H1 (cell line): Measurements from ENCODE around the gene ZNF618. TPM values are rescaled to one million over a fixed set of nuclear protein-coding genes. Genes with fewer than 3 reads are reported as not detected.

Source experiments
- GABPA ChIP-seq: IDR thresholded peaks from 2 replicates; pipeline ENCODE4 v1.6.1; 2011; ENCODE audit warnings: mild to moderate bottlenecking, low read length, moderate library complexity, borderline replicate concordance; ENCODE audit not compliant: insufficient read depth
- JUND ChIP-seq: IDR thresholded peaks from 2 replicates; pipeline ENCODE4 v1.6.1; 2011; ENCODE audit warnings: mild to moderate bottlenecking, improper control_type of control experiment, low read length
- RNF2 ChIP-seq: fragments of 200-900, 300-1000 bp; sonication (generic); IDR thresholded peaks from 2 replicates; pipeline ENCODE4 v1.7.1; 2016; ENCODE audit warnings: borderline replicate concordance, low read depth, mild to moderate bottlenecking, antibody characterized with exemption, low read length; ENCODE audit not compliant: poor library complexity, severe bottlenecking; ENCODE audit errors: missing control alignments
- SP2 ChIP-seq: IDR thresholded peaks from 2 replicates; pipeline ENCODE4 v1.6.1; 2012; ENCODE audit warnings: mild to moderate bottlenecking, low read length, inconsistent platforms
- SRF ChIP-seq: IDR thresholded peaks from 2 replicates; pipeline ENCODE4 v1.6.1; 2011; ENCODE audit warnings: mild to moderate bottlenecking, low read depth, low read length, moderate library complexity
- TCF12 ChIP-seq: IDR thresholded peaks from 2 replicates; pipeline ENCODE4 v1.6.1; 2011; ENCODE audit warnings: low read depth, mild to moderate bottlenecking, low read length
- polyA plus RNA-seq, 7 experiments: library from polyadenylated mRNA; depleted of rRNA in 3 of 7; stranded (reverse) in 5 of 7; unstranded in 2 of 7; fragments of >200 nt in 5 of 7; fragments of 200-250 nt in 2 of 7; gene quantifications; 1 replicate in 5 of 7; 2 replicates in 1 of 7; 4 replicates in 1 of 7; pipeline versions ENCODE4 v1.2.1 to v1.2.3, GENCODE V29; 2011 to 2013; ENCODE audit warnings: missing spikeins in 2 of 7, mixed read lengths in 2 of 7
- total RNA-seq: library from RNA; stranded (reverse); fragmentation: NEBNext Ultra II Directional; extraction: Animal tissue kit (Norgen Biotek cat#: 25700); gene quantifications from 2 replicates; pipeline ENCODE4 v1.2.1, GENCODE V29; 2021
- TF ChIP-seq, protein P1 (sequence below): fragments of 300-600 bp; sonication (generic); IDR thresholded peaks from 2 replicates; pipeline ENCODE4 v1.7.1; 2012; ENCODE audit warnings: low read length, moderate library complexity, mild to moderate bottlenecking, inconsistent platforms; ENCODE audit not compliant: insufficient replicate concordance

The ZNF618 gene
- total and polyA plus RNA-seq, 2 of the 8 experiments (the other 6 are each of a cell fraction or from before 2014, with no cell fraction given) = 9.6 to 28.5 TPM

GRCh38 chr9:113886026-113886369, 9.9 kb downstream of the ZNF618 start (continued):
- TF ChIP-seq, protein P1, sequence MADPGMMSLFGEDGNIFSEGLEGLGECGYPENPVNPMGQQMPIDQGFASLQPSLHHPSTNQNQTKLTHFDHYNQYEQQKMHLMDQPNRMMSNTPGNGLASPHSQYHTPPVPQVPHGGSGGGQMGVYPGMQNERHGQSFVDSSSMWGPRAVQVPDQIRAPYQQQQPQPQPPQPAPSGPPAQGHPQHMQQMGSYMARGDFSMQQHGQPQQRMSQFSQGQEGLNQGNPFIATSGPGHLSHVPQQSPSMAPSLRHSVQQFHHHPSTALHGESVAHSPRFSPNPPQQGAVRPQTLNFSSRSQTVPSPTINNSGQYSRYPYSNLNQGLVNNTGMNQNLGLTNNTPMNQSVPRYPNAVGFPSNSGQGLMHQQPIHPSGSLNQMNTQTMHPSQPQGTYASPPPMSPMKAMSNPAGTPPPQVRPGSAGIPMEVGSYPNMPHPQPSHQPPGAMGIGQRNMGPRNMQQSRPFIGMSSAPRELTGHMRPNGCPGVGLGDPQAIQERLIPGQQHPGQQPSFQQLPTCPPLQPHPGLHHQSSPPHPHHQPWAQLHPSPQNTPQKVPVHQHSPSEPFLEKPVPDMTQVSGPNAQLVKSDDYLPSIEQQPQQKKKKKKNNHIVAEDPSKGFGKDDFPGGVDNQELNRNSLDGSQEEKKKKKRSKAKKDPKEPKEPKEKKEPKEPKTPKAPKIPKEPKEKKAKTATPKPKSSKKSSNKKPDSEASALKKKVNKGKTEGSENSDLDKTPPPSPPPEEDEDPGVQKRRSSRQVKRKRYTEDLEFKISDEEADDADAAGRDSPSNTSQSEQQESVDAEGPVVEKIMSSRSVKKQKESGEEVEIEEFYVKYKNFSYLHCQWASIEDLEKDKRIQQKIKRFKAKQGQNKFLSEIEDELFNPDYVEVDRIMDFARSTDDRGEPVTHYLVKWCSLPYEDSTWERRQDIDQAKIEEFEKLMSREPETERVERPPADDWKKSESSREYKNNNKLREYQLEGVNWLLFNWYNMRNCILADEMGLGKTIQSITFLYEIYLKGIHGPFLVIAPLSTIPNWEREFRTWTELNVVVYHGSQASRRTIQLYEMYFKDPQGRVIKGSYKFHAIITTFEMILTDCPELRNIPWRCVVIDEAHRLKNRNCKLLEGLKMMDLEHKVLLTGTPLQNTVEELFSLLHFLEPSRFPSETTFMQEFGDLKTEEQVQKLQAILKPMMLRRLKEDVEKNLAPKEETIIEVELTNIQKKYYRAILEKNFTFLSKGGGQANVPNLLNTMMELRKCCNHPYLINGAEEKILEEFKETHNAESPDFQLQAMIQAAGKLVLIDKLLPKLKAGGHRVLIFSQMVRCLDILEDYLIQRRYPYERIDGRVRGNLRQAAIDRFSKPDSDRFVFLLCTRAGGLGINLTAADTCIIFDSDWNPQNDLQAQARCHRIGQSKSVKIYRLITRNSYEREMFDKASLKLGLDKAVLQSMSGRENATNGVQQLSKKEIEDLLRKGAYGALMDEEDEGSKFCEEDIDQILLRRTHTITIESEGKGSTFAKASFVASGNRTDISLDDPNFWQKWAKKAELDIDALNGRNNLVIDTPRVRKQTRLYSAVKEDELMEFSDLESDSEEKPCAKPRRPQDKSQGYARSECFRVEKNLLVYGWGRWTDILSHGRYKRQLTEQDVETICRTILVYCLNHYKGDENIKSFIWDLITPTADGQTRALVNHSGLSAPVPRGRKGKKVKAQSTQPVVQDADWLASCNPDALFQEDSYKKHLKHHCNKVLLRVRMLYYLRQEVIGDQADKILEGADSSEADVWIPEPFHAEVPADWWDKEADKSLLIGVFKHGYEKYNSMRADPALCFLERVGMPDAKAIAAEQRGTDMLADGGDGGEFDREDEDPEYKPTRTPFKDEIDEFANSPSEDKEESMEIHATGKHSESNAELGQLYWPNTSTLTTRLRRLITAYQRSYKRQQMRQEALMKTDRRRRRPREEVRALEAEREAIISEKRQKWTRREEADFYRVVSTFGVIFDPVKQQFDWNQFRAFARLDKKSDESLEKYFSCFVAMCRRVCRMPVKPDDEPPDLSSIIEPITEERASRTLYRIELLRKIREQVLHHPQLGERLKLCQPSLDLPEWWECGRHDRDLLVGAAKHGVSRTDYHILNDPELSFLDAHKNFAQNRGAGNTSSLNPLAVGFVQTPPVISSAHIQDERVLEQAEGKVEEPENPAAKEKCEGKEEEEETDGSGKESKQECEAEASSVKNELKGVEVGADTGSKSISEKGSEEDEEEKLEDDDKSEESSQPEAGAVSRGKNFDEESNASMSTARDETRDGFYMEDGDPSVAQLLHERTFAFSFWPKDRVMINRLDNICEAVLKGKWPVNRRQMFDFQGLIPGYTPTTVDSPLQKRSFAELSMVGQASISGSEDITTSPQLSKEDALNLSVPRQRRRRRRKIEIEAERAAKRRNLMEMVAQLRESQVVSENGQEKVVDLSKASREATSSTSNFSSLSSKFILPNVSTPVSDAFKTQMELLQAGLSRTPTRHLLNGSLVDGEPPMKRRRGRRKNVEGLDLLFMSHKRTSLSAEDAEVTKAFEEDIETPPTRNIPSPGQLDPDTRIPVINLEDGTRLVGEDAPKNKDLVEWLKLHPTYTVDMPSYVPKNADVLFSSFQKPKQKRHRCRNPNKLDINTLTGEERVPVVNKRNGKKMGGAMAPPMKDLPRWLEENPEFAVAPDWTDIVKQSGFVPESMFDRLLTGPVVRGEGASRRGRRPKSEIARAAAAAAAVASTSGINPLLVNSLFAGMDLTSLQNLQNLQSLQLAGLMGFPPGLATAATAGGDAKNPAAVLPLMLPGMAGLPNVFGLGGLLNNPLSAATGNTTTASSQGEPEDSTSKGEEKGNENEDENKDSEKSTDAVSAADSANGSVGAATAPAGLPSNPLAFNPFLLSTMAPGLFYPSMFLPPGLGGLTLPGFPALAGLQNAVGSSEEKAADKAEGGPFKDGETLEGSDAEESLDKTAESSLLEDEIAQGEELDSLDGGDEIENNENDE = no peak
- TF ChIP-seq RNF2 = no peak
- TF ChIP-seq GABPA = no peak
- no peak for TF ChIP-seq TCF12
- TF ChIP-seq SP2 = no peak
- TF ChIP-seq SRF = no peak
- TF ChIP-seq JUND = no peak
